ENCODE measurements around the gene ABCC8.

ABCC8 gene

GRCh38 chr11:17414317-17414737, 62.3 kb downstream of the ABCC8 start:
- Mint-ChIP-seq H3K36me3 (no peaks in the 10 kb centered on the region), H3K27ac (no peak overlapping the region), H3K27me3 (peaks cover 7% of the 10 kb centered on the region), H3K9me3 (ENCODE audit: low read depth) (no peaks in the 10 kb centered on the region), H3K4me3 (no peak overlapping the region), H3K4me1 (ENCODE audit: low read depth) (peaks cover 2% of the 10 kb centered on the region)

- Mint-ChIP-seq H3K36me3 (no peaks in the 10 kb centered on the region), H3K27ac (no peak overlapping the region), H3K27me3 (peaks cover 4% of the 10 kb centered on the region), H3K9me3 (ENCODE audit: low read depth) (no peaks in the 10 kb centered on the region), H3K4me1 (ENCODE audit: low read depth) (peaks cover 2% of the 10 kb centered on the region), H3K4me3 (no peak overlapping the region)
These were observed 63.0 kb downstream of the ABCC8 start for GRCh38 chr11:17413414-17414316.

GRCh38 chr11:17412488-17413180, 64.0 kb downstream of the ABCC8 start:
- Mint-ChIP-seq H3K36me3 (no peaks in the 10 kb centered on the region), H3K4me3 (no peak overlapping the region), H3K9me3 (ENCODE audit: low read depth) (no peaks in the 10 kb centered on the region), H3K27me3 (peaks cover under 1% of the 10 kb centered on the region), H3K27ac (no peak overlapping the region), H3K4me1 (ENCODE audit: low read depth) (peaks cover 2% of the 10 kb centered on the region)

- H3K36me3 Mint-ChIP-seq = no peaks in the 10 kb centered on the region
- no peak overlapping the region for H3K27ac Mint-ChIP-seq
- no peaks in the 10 kb centered on the region for H3K27me3 Mint-ChIP-seq
- H3K4me3 Mint-ChIP-seq = no peak overlapping the region
- H3K4me1 Mint-ChIP-seq (ENCODE audit: low read depth) = peaks cover 2% of the 10 kb centered on the region
- H3K9me3 Mint-ChIP-seq (ENCODE audit: low read depth) = no peaks in the 10 kb centered on the region
These were observed 65.2 kb downstream of the ABCC8 start for GRCh38 chr11:17411418-17411817.

GRCh38 chr11:17410606-17411379, 65.9 kb downstream of the ABCC8 start:
- Mint-ChIP-seq H3K4me3 (no peak overlapping the region), H3K9me3 (ENCODE audit: low read depth) (no peaks in the 10 kb centered on the region), H3K27ac (no peak overlapping the region), H3K4me1 (ENCODE audit: low read depth) (peaks cover 2% of the 10 kb centered on the region), H3K27me3 (no peaks in the 10 kb centered on the region), H3K36me3 (no peaks in the 10 kb centered on the region)

- H3K36me3 Mint-ChIP-seq = no peaks in the 10 kb centered on the region
- H3K27me3 Mint-ChIP-seq = no peaks in the 10 kb centered on the region
- no peaks in the 10 kb centered on the region for H3K9me3 Mint-ChIP-seq (ENCODE audit: low read depth)
- no peak overlapping the region for H3K4me3 Mint-ChIP-seq
- H3K4me1 Mint-ChIP-seq (ENCODE audit: low read depth) = no peaks in the 10 kb centered on the region
- no peak overlapping the region for H3K27ac Mint-ChIP-seq
These were observed 68.0 kb downstream of the ABCC8 start for GRCh38 chr11:17408641-17409040.

GRCh38 chr11:17408026-17408425, 68.6 kb downstream of the ABCC8 start:
- no peak overlapping the region for H3K27ac Mint-ChIP-seq
- no peaks in the 10 kb centered on the region for H3K9me3 Mint-ChIP-seq (ENCODE audit: low read depth)
- no peaks in the 10 kb centered on the region for H3K36me3 Mint-ChIP-seq
- no peak overlapping the region for H3K4me3 Mint-ChIP-seq
- H3K27me3 Mint-ChIP-seq = no peaks in the 10 kb centered on the region
- H3K4me1 Mint-ChIP-seq (ENCODE audit: low read depth) = no peaks in the 10 kb centered on the region

GRCh38 chr11:17407575-17407974, 69.1 kb downstream of the ABCC8 start:
- Mint-ChIP-seq H3K4me1 (ENCODE audit: low read depth) (no peaks in the 10 kb centered on the region), H3K9me3 (ENCODE audit: low read depth) (no peaks in the 10 kb centered on the region), H3K36me3 (no peaks in the 10 kb centered on the region), H3K27me3 (no peaks in the 10 kb centered on the region), H3K27ac (no peak overlapping the region), H3K4me3 (no peak overlapping the region)

GRCh38 chr11:17406818-17407149, 69.9 kb downstream of the ABCC8 start:
- Mint-ChIP-seq H3K9me3 (ENCODE audit: low read depth) (no peaks in the 10 kb centered on the region), H3K4me1 (ENCODE audit: low read depth) (no peaks in the 10 kb centered on the region)

GRCh38 chr11:17406082-17406817, 70.4 kb downstream of the ABCC8 start:
- H3K4me1 Mint-ChIP-seq (ENCODE audit: low read depth) = no peaks in the 10 kb centered on the region
- no peak overlapping the region for H3K4me3 Mint-ChIP-seq
- no peaks in the 10 kb centered on the region for H3K27me3 Mint-ChIP-seq
- H3K27ac Mint-ChIP-seq = no peak overlapping the region
- H3K36me3 Mint-ChIP-seq = no peaks in the 10 kb centered on the region
- H3K9me3 Mint-ChIP-seq (ENCODE audit: low read depth) = no peaks in the 10 kb centered on the region

More at GRCh38 chr11:17406818-17407149, 69.9 kb downstream of the ABCC8 start:
- H3K4me3 Mint-ChIP-seq = no peak overlapping the region
- H3K36me3 Mint-ChIP-seq = no peaks in the 10 kb centered on the region
- no peaks in the 10 kb centered on the region for H3K27me3 Mint-ChIP-seq
- no peak overlapping the region for H3K27ac Mint-ChIP-seq

GRCh38 chr11:17405232-17406005, 71.2 kb downstream of the ABCC8 start:
- Mint-ChIP-seq H3K27me3 (no peaks in the 10 kb centered on the region), H3K4me1 (ENCODE audit: low read depth) (no peaks in the 10 kb centered on the region), H3K27ac (no peak overlapping the region), H3K4me3 (no peak overlapping the region), H3K9me3 (ENCODE audit: low read depth) (no peaks in the 10 kb centered on the region), H3K36me3 (no peaks in the 10 kb centered on the region)

GRCh38 chr11:17403980-17404759, 72.5 kb downstream of the ABCC8 start:
- no peaks in the 10 kb centered on the region for H3K27me3 Mint-ChIP-seq
- H3K4me1 Mint-ChIP-seq (ENCODE audit: low read depth) = no peaks in the 10 kb centered on the region
- no peaks in the 10 kb centered on the region for H3K9me3 Mint-ChIP-seq (ENCODE audit: low read depth)
- H3K4me3 Mint-ChIP-seq = no peak overlapping the region
- H3K36me3 Mint-ChIP-seq = no peaks in the 10 kb centered on the region
- H3K27ac Mint-ChIP-seq = no peak overlapping the region

- Mint-ChIP-seq H3K4me1 (ENCODE audit: low read depth) (no peaks in the 10 kb centered on the region), H3K36me3 (no peaks in the 10 kb centered on the region)
These were observed 74.2 kb downstream of the ABCC8 start for GRCh38 chr11:17402486-17402885.

More at GRCh38 chr11:17402486-17402885, 74.2 kb downstream of the ABCC8 start:
- Mint-ChIP-seq H3K27ac (no peak overlapping the region), H3K27me3 (no peaks in the 10 kb centered on the region), H3K4me3 (no peak overlapping the region), H3K9me3 (ENCODE audit: low read depth) (no peaks in the 10 kb centered on the region)
